HG03520 (cell line): Measurements from ENCODE around the gene CLCNKB.
"Not testable (repeated sequence)": the region's sequence is repeated elsewhere in the genome, so short reads cannot be mapped to it uniquely, and the experiment has no call there.

Source experiments
- ATAC-seq: cut with Tn5 transposase; IDR thresholded peaks from one replicate; pipeline ENCODE4 v1.9.1; 2021; ENCODE audit warnings: mild to moderate bottlenecking, moderate library complexity; ENCODE audit not compliant: unreplicated experiment

Gene CLCNKB

DNA sequence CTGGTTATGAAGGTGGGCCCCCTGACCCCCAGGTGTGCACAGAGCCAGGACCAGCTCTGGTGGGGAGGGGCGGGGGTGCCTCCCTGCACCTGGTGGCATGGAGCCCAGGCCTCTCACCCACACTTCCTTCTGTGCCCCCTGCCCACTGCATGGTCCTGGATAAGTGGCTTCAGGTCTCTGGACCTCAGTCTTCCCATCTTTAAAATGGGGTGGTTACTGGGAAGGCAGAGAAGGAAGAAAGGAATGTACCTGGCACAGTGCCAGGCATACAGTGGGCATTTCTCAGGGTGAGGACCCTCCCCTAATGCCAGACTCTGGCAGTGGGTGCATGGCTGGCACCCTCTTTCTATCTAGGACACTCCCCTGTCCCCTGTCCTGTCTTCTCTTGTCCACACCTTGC lies 14.3 kb upstream of the CLCNKB start:
- no peak for ATAC-seq

DNA sequence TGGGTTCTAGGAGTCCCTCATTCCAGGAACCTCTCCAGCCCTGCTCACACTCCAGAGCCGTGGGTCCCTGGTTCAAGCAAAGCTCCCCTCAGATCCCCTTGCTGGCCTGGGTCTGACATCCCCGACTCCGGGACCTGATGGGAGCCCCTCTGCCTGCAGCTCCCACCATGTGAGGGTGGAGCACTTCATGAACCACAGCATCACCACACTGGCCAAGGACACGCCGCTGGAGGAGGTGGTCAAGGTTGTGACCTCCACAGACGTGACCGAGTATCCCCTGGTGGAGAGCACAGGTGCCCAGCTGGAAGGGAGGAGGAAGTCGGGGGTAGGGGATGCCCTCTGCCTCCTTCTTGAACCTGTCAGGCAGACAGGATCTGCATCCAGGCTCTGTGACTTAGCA lies 12.0 kb upstream of the CLCNKB start:
- no peak for ATAC-seq

- no peak for ATAC-seq
These were observed 11.0 kb upstream of the CLCNKB start for GRCh38 chr1:16032388-16033102.

DNA sequence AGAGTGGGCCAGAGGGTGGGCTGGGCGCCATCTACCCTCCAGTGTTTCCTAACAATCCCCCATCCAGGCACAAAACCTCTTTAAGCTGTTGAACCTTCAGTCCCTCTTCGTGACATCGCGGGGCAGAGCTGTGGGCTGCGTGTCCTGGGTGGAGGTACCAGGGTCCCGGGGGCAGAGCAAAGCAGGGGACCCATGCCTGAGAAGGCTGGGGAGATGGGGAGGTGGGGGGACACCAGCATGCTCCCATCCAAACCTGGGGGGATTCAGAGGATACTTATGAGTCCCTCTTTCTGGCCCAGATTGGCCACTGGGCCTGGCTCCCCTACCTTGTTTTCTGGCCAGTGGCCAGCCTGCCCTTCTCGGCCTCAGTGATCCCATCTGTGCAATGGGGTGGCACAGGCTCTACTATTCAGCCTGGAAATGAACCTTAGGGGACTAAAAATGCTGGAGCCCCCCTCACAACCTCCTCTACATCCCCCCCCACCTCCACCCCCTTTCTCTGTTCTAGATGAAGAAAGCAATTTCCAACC lies 10.4 kb upstream of the CLCNKB start:
- not testable (repeated sequence) for ATAC-seq

DNA sequence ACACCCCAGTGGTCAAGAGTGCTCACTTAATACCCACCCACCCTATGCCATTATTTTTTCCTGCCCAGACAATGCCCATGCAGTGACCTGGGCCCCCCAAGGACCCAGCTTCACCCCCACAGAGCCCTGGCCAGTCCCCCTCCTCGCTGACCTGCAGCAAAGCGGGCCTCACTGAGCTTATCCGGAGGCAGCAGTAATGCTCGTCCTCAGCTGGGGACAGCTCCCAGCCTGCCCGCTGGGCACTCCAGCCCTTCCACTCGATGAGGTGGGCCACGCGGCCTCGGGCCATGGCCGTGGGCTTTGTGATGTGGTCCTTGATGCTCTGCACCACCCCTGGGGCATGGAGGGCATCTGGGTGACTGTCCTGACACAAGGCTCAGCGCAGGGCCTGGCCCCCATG lies 7.1 kb upstream of the CLCNKB start:
- not testable (repeated sequence) for ATAC-seq

GRCh38 chr1:16038620-16038912 lies 5.0 kb upstream of the CLCNKB start:
- ATAC-seq = no peak

DNA sequence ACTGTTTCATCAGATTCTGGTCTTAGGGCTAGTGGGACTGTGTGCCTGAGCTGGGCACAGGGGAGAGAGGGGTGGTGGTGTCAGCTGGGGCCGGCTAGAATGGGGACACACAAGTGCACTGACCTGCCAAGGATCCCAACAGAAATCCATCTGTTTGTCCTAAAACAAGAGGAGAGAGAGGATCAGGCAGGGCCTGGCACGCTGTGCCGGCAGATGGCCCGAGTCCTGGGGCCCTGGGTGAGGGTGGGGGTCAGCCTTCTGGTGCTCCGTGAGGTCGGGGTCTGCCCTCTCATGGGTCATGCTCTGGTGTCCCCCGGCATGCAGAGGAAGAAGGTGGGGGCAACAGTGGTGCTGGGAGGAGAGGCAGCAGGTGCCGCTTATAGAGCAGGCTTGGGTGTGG lies 3.7 kb upstream of the CLCNKB start:
- ATAC-seq = not testable (repeated sequence)

- ATAC-seq = no peak
These were observed 2.4 kb upstream of the CLCNKB start for GRCh38 chr1:16041200-16041599.

DNA sequence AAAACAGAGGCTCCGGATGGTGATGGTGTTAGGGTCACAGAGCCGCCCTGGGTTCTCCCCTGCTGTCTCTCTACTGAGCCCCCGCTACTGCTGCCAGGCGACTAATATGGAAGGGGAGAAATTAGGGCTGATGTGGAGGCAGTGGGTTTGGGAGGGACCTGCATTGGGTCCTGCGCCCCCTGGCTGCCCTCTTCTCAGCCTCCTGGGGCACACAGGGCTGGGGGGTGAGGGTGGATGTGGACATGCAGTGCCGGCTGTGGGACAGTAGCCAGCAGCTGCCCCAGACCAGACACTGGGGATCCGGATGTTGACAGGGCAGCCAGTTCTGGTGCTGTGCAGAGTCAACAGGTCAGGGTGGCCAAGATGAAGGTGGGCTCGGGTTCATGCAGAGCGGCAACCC lies 1.5 kb upstream of the CLCNKB start:
- ATAC-seq = no peak

GRCh38 chr1:16042654-16043053 lies 928 bp upstream of the CLCNKB start:
- ATAC-seq = not testable (repeated sequence)

DNA sequence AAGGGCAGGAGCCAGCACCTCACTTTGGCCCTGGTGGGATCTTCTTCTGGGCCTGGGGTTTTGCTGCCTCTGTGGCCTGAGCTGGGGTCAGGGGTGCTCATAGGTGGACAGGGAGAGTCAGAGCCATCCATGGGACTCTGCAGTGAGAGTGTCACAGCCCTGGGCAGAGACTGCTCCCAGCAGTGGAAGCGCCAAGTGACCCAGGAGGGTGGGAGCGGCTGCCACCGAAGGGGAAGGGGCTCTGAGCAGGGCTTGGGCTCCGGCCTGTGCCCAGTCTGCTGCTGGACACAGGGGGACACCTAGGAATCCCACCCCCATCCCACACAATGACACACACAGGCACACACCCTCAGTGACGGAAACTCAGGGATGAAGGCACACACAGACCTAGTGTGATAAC lies 368 bp downstream of the CLCNKB start:
- ATAC-seq = no peak

DNA sequence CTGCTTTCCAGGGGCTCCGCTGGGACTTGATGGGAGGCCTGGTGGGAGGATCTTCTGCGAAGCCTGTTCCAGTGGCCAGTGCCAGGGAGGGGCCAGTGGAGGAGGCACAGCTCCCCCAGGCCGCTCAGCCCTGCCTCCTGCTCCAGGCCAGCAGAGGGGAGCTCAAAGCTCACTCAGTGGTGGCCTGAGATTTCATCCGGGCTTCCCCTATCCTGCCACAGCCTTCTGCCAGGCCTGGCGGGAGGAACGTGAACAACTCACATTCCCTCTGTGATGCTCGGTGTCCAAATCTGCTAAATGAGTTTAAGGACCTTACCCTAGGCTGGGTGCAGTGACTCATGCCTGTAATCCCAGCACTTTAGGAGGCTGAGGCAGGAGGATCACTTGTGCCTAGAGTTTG lies 3.3 kb downstream of the CLCNKB start:
- no peak for ATAC-seq

GRCh38 chr1:16047791-16048475 lies 4.4 kb downstream of the CLCNKB start:
- no peak for ATAC-seq

DNA sequence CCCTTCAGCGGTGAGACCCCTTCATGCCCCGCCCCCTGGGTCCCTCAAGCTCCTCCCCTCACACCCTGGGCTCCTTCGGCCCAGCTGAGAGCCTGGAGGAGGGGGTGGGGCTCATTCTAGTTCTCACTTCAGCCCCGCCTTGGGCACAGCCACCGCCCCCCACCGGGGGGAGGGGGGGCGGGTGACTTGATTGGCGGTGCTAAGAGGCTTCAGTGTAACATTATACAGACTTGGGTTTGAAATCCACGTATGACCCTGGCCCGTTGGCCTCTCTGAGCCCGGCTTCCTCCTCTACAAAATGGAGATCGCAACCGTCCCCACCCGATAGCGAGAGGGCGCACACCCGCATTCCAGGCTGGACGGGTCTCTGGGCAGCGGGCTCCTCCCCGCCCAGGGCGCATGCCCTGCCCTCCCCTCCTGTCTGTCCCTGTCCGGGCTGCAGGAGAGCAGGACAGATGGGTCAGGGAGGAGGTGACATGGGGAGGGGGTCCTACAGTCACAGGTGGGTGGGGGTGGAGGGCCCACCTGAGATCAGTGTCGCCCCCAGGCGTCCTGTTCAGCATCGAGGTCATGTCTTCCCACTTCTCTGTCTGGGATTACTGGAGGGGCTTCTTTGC lies 5.1 kb downstream of the CLCNKB start:
- no peak for ATAC-seq

DNA sequence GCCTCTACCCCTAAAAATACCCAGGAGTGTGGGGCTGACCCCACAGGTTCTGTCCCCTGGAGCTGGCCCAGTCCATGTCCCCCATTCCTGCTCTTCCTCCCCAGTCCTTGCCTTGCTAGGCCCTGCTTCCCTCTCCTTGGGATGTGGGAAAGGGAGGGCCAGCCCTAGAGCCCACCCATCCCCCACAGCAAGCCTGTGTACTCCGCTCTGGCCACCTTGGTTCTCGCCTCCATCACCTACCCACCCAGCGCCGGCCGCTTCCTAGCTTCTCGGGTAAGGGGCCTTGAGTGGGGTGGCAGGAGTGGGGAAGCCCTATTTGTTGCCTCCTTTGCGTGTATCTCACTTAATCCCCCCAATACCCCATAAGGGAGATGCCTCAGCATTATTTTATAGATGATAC lies 6.7 kb downstream of the CLCNKB start:
- no peak for ATAC-seq

- ATAC-seq = no peak
These were observed 7.5 kb downstream of the CLCNKB start for GRCh38 chr1:16051039-16051438.

DNA sequence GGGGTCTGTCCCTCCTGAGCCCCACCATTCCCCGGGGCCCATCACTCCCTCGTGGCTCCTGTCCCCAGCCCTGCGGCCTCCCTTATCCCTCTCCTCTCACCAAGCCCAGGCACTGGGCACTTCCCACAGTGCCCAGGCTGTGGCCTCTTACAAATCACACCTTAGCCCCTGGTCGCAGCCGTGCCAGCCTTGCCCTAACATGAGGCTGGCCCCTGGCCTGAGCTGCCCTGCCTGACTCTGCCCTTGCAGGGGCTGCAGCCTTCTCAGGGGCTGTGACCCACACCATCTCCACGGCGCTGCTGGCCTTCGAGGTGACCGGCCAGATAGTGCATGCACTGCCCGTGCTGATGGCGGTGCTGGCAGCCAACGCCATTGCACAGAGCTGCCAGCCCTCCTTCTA lies 8.4 kb downstream of the CLCNKB start:
- ATAC-seq = not testable (repeated sequence)

GRCh38 chr1:16053781-16054502 lies 10.4 kb downstream of the CLCNKB start:
- ATAC-seq = no peak

- no peak for ATAC-seq
These were observed 11.3 kb downstream of the CLCNKB start for GRCh38 chr1:16054598-16055540.
